Breast epithelium (tissue), 4 donors: ENCODE results near the gene C2orf81. TPM values are rescaled to one million over a fixed set of nuclear protein-coding genes. Genes with fewer than 3 reads are reported as not detected.
"Not testable (repeated sequence)": the region's sequence is repeated elsewhere in the genome, so short reads cannot be mapped to it uniquely, and the experiment has no call there.

Experiments used
- DNase-seq, 2 donors: peaks; one replicate each; pipeline ENCODE4 v3.0.0-alpha.2; 2019; ENCODE audit warnings: low spot score in 2 of 2
- H3K27ac ChIP-seq, 2 donors: fragments of 200-600 bp; sonication (generic) in 1 of 2; one replicate each; pipeline ENCODE4 v1.5.1; 2016 to 2019; ENCODE audit warnings: mild to moderate bottlenecking in 1 of 2
- H3K27me3 ChIP-seq, 2 donors: fragments of 200-600 bp; sonication (generic) in 1 of 2; one replicate each; pipeline versions ENCODE4 v1.5.1 to v1.6.0; 2017 to 2019; ENCODE audit warnings: control low read depth in 1 of 2, mild to moderate bottlenecking in 1 of 2
- H3K36me3 ChIP-seq: fragments of 200-600 bp; one replicate; pipeline ENCODE4 v1.5.1; 2019
- H3K4me1 ChIP-seq, 2 donors: fragments of 200-600 bp; sonication (generic); one replicate each; pipeline ENCODE4 v1.5.1; 2016 to 2019; ENCODE audit warnings: control low read depth in 1 of 2
- H3K4me3 ChIP-seq, 3 donors: fragments of 200-600 bp; sonication (generic); 1 replicate in 2 of 3; 2 replicates in 1 of 3; pipeline ENCODE4 v1.5.1; 2016 to 2019; ENCODE audit warnings: mild to moderate bottlenecking in 3 of 3, moderate library complexity in 2 of 3
- H3K9me3 ChIP-seq, 2 donors: fragments of 200-600 bp; sonication (generic) in 1 of 2; one replicate each; pipeline ENCODE4 v1.5.1; 2016 to 2019; ENCODE audit warnings: control low read depth in 1 of 2
- CTCF ChIP-seq, 3 donors: fragments of 450-650 bp; IDR thresholded peaks; one replicate each; pipeline ENCODE4 v1.5.1; 2016 to 2017; ENCODE audit warnings: antibody characterized with exemption in 3 of 3, mild to moderate bottlenecking in 3 of 3, moderate library complexity in 3 of 3
- POLR2A ChIP-seq: fragments of 450-650 bp; IDR thresholded peaks from one replicate; pipeline ENCODE4 v1.6.1; 2016; ENCODE audit warnings: antibody characterized with exemption, mild to moderate bottlenecking, moderate library complexity
- POLR2AphosphoS5 ChIP-seq, 3 donors: sonication (generic); formaldehyde crosslinking; IDR thresholded peaks; one replicate each; pipeline ENCODE4 v1.6.1; 2017; ENCODE audit warnings: antibody characterized with exemption in 3 of 3
- intact Hi-C: fragments of 100-400 bp; cut with DNase I; formaldehyde crosslinking; loops from one replicate; pipeline ENCODE4 v1.15.1; 2023; ENCODE audit warnings: low total_unique reads
- total RNA-seq, 3 donors: library from RNA; depleted of rRNA; stranded (reverse); fragments of >200 nt; gene quantifications; one replicate each; pipeline ENCODE4 v1.1.0, GENCODE V29; 2016

The C2orf81 gene
- total RNA-seq, 3 donors from 2014 or later = 0.64 to 1.6 (median 1.3) TPM

GRCh38 chr2:74461187-74462053 lies 40.0 kb upstream of the C2orf81 start:
- H3K36me3 ChIP-seq = no peaks in the 10 kb centered on the region
- peaks cover 12 to 13% of the 10 kb centered on the region in 2 donors for H3K4me1 ChIP-seq
- no peak for TF ChIP-seq POLR2AphosphoS5 (IDR thresholded peaks at IDR 0.05)
- no peak for TF ChIP-seq CTCF (IDR thresholded peaks at IDR 0.05)
- no peak overlapping the region for H3K4me3 ChIP-seq
- intact Hi-C loops = no loop called here
- H3K27me3 ChIP-seq = no peaks in the 10 kb centered on the region
- no peak for DNase-seq
- no peak overlapping the region for H3K27ac ChIP-seq
- H3K9me3 ChIP-seq = no peaks in the 10 kb centered on the region

GRCh38 chr2:74460187-74460586 lies 38.8 kb upstream of the C2orf81 start:
- peaks cover 13 to 24% of the 10 kb centered on the region in 2 donors for H3K4me1 ChIP-seq
- intact Hi-C loops, H3K4me3 ChIP-seq, H3K27ac ChIP-seq, H3K36me3 ChIP-seq, H3K27me3 ChIP-seq, DNase-seq, H3K9me3 ChIP-seq: not testable (repeated sequence)

DNA sequence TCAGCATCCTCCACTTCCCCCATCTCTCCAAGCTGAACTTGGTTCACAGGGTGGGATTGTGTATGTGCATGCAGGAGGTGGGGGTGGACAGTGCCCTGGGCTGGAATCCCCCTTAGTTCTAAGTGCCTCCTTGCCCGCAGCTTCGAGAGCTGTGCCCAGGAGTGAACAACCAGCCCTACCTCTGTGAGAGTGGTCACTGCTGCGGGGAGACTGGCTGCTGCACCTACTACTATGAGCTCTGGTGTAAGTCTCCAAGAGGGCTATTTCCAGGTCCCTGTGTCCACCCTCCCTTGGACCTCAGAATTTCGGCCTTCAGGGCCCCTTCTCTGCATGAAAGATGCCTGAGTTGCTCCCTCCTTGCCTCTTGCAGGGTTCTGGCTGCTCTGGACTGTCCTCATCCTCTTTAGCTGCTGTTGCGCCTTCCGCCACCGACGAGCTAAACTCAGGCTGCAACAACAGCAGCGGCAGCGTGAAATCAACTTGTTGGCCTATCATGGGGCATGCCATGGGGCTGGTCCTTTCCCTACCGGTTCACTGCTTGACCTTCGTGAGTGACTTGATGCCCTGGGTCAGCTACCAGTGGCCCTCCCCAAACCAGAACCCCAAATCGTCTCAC lies 38.2 kb upstream of the C2orf81 start:
- DNase-seq, H3K27ac ChIP-seq, H3K9me3 ChIP-seq, H3K27me3 ChIP-seq, H3K36me3 ChIP-seq, intact Hi-C loops: not testable (repeated sequence)
- Histone ChIP-seq H3K4me3 (peak overlapping the region in 2 of 3 donors; percentile 69 to 87), H3K4me1 (peaks cover 13 to 24% of the 10 kb centered on the region in 2 donors)

- Histone ChIP-seq H3K4me3 (peak overlapping the region; percentile 69 to 87 (median 71)), H3K27ac (peak overlapping the region; percentile 90 to 98), H3K27me3 (no peaks in the 10 kb centered on the region), H3K36me3 (no peaks in the 10 kb centered on the region), H3K4me1 (peaks cover 9 to 18% of the 10 kb centered on the region in 2 donors), H3K9me3 (no peaks in the 10 kb centered on the region)
- DNase-seq = no peak
- intact Hi-C loops = no loop called here
- TF ChIP-seq CTCF (IDR thresholded peaks at IDR 0.05) = no peak
- no peak for TF ChIP-seq POLR2A
- TF ChIP-seq POLR2AphosphoS5 (IDR thresholded peaks at IDR 0.05) = no peak
Observed at GRCh38 chr2:74458938-74459363, 37.5 kb upstream of the C2orf81 start.

DNA sequence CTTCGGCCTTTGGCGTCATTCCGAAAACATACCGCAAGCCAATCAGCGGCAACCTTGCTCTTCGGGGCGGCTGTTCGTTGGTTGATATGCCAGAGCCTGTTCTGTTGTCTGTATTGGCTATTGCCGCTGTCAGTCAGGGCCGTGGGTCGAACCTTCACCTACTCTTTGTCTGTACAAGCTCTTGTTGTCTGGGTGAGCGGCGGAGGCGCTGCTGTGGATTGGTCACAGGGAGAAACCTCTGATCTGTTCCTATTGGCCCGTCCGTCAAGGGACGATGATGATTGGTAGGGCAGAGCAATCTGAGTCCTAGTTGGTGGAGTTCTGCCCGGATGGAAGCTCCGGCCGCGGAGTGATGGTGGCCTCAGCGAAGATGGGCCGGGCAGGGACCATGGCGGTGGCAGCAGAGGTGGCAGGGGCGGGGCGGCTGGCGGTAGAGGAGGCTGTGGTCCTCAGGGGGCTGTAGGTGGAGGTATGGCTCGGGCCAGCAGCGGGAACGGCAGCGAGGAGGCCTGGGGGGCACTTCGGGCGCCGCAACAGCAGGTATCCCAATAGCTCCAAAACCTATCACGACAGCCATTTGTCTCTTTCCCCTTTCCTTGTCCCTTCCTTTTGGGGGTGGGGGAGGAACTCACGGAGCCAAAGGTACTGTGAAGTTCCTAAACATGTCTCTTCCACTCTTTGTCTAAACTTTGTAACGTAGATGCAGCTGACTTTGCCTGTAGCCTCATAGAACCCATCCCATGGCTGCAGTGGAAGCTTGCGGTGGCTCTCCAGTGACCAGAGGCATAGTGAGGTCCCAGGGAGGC lies 36.9 kb upstream of the C2orf81 start, which contains the start of gene WBP1:
WBP1 (plus strand) TSS at position 307 of the 806 bp plus-strand sequence; CDS start at position 472, 165 bp downstream.
- Histone ChIP-seq H3K27ac (peak within 1 kb of the TSS; percentile 98 to 99), H3K27me3 (no peaks in the 10 kb centered on the region), H3K4me1 (peaks cover 9 to 16% of the 10 kb centered on the region in 2 donors), H3K36me3 (no peaks in the 10 kb centered on the region), H3K9me3 (no peaks in the 10 kb centered on the region), H3K4me3 (peak within 1 kb of the TSS; percentile 69 to 87 (median 71))
- intact Hi-C loops = no loop called here
- peak; percentile 99 to 100 for DNase-seq
- TF ChIP-seq CTCF (IDR thresholded peaks at IDR 0.05) = no peak
- TF ChIP-seq POLR2AphosphoS5 (IDR thresholded peaks at IDR 0.05) = peak in 2 of 3 donors; percentile 30 to 45
- peak; percentile 11 for TF ChIP-seq POLR2A
